HepG2 (cell line): ENCODE results near the gene PSMC4.

Source experiments
- ASH2L ChIP-seq: fragments of 300-600, 200-600 bp; sonication (generic); IDR thresholded peaks from 2 replicates; pipeline ENCODE4 v1.7.0; 2017; ENCODE audit warnings: low read depth, mild to moderate bottlenecking, moderate library complexity, mixed read lengths, low read length; ENCODE audit not compliant: insufficient read length
- CREM ChIP-seq, 2 experiments: sonication (generic) in 1 of 2; formaldehyde crosslinking in 1 of 2; IDR thresholded peaks; 2 replicates each; pipeline versions ENCODE4 v1.4.0 to v1.6.1; 2016 to 2020; ENCODE audit warnings: antibody characterized with exemption in 1 of 2, mild to moderate bottlenecking in 1 of 2, missing genetic modification reagents in 1 of 2
- ZMYM3 ChIP-seq: sonication (generic); formaldehyde crosslinking; IDR thresholded peaks from 2 replicates; pipeline ENCODE4 v1.5.1; 2020; ENCODE audit warnings: mild to moderate bottlenecking, missing genetic modification reagents
- ZNF564 ChIP-seq: sonication (generic); formaldehyde crosslinking; IDR thresholded peaks from 2 replicates; pipeline ENCODE4 v1.8.1; 2023; ENCODE audit warnings: mild to moderate bottlenecking, missing genetic modification reagents
- TF ChIP-seq, protein P1 (sequence below): sonication (generic); formaldehyde crosslinking; IDR thresholded peaks from 2 replicates; pipeline ENCODE4 v1.5.0; 2020; ENCODE audit warnings: mild to moderate bottlenecking, missing genetic modification reagents, moderate library complexity

DNA sequence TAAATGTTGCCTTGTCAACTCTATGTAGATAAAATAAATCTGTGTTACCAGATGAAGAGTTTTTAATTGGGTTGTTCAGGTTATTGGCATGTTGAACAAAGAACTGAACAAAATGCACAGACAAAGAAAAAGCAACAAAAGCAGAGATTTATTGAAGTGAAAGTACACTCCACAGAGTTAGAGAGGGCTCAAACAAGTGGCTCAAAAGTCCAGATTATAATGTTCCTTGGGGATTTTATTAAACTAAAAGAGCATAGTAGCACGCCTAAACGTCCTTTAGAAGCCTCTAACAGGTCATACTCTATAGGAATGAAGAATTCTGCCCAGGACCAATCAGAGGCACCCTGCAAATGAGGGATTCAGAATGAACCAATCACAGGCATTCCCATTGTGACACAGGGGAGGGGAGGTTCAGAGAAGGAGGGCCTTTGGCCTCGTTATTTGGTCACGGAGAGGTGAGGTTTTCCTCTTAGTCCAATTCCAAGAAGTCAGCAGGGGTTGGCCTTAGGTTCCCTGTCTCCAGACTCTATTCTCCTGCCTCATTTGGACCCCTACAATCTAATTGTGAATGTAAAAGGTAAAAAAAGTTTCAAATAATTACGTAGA lies 12.8 kb downstream of the PSMC4 start:
- TF ChIP-seq, protein P1, sequence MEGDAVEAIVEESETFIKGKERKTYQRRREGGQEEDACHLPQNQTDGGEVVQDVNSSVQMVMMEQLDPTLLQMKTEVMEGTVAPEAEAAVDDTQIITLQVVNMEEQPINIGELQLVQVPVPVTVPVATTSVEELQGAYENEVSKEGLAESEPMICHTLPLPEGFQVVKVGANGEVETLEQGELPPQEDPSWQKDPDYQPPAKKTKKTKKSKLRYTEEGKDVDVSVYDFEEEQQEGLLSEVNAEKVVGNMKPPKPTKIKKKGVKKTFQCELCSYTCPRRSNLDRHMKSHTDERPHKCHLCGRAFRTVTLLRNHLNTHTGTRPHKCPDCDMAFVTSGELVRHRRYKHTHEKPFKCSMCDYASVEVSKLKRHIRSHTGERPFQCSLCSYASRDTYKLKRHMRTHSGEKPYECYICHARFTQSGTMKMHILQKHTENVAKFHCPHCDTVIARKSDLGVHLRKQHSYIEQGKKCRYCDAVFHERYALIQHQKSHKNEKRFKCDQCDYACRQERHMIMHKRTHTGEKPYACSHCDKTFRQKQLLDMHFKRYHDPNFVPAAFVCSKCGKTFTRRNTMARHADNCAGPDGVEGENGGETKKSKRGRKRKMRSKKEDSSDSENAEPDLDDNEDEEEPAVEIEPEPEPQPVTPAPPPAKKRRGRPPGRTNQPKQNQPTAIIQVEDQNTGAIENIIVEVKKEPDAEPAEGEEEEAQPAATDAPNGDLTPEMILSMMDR (CRISPR knock-in tag) = no peak
- TF ChIP-seq ASH2L = no peak
- TF ChIP-seq CREM (IDR thresholded peaks at IDR 0.05) = no peak
- no peak for TF ChIP-seq CREM (CRISPR knock-in tag; IDR thresholded peaks at IDR 0.05)
- no peak for TF ChIP-seq ZNF564 (CRISPR knock-in tag)
- no peak for TF ChIP-seq ZMYM3
